ENCODE measurements around the gene CPPED1.

GRCh38 chr16:12758670-12759558 lies 44.8 kb downstream of the CPPED1 start:
- no peak for TF ChIP-seq USF2 (IDR thresholded peaks at IDR 0.05; ENCODE audit: low read depth, low read length)
- no peak for TF ChIP-seq MAZ (IDR thresholded peaks at IDR 0.05; ENCODE audit: borderline replicate concordance, low read depth, low read length)
- TF ChIP-seq CEBPB (IDR thresholded peaks at IDR 0.05; ENCODE audit: low read depth, low read length) = no peak
- no peak for TF ChIP-seq POLR2A (IDR thresholded peaks at IDR 0.05; ENCODE audit: low read depth, low read length)
- TF ChIP-seq CTCF (conservative IDR thresholded peaks at IDR 0.05; ENCODE audit: low read depth, low read length) = no peak
- no peak for TF ChIP-seq NFE2L2 (IDR thresholded peaks at IDR 0.05; ENCODE audit: low read depth, low read length)
- TF ChIP-seq RAD21 (IDR thresholded peaks at IDR 0.05; ENCODE audit: low read length) = no peak
- no peak for TF ChIP-seq RFX5 (IDR thresholded peaks at IDR 0.05; ENCODE audit: low read depth, low read length)
- no peak for TF ChIP-seq ELK1 (IDR thresholded peaks at IDR 0.05; ENCODE audit: borderline replicate concordance, low read depth, low read length)

All from IMR-90 (cell line).